Activated CD4-positive, alpha-beta T cell treated with anti-CD3 and anti-CD28 coated beads, Interleukin-2, Interleukin-6, amounts not matched to agents 100 ng/mL and 50 ng/mL, durations not matched to agents 16 hours and 8 hours (primary cell): ENCODE measurements around the gene HSPA2.
"Not testable (repeated sequence)": the region's sequence is repeated elsewhere in the genome, so short reads cannot be mapped to it uniquely, and the experiment has no call there.

Source experiments
- DNase-seq: peaks from one replicate; pipeline ENCODE4 v3.0.0-alpha.2; 2020

HSPA2 gene

DNA sequence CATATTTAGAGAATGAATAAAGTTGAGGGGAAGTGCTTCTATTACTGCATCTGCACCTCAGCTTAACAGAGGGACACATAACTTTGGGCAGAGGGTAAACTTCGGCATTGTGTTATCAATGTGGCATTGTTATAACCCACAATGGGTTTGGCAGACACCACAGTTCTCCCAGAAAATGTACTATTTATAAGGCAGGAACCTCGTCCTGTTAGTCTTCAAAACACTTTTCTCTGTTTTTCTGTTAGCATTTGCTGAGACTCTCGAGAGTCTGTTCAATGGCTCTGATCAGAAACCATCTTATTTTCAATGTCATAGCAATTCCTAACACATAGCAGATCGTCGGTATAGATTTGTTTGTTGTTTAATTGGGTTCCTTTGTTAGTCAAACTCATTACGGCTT lies 23.2 kb downstream of the HSPA2 start:
- no peak for DNase-seq

DNA sequence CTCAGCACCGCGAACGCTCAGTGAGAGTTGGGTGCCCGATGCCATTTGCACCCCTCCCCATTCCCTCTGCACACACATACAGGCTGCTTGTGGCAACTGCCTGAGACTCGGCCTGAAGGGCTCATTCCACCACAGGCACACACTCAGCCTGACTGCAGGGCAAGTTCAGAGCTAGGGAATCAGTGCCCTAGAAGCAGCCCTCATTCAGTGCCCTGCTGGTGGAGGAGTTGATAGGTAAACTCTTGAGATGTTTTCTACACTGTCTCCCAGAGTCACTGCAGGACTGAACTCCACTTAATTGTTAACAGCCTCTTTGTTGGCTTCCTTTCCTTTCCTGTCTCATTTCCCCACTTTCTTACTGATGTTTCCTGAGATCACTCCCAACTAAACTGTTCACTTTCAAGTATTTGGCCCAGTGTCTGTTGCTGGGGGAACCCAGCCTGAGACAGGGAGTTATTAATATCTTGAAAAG lies 26.1 kb downstream of the HSPA2 start:
- no peak for DNase-seq

DNA sequence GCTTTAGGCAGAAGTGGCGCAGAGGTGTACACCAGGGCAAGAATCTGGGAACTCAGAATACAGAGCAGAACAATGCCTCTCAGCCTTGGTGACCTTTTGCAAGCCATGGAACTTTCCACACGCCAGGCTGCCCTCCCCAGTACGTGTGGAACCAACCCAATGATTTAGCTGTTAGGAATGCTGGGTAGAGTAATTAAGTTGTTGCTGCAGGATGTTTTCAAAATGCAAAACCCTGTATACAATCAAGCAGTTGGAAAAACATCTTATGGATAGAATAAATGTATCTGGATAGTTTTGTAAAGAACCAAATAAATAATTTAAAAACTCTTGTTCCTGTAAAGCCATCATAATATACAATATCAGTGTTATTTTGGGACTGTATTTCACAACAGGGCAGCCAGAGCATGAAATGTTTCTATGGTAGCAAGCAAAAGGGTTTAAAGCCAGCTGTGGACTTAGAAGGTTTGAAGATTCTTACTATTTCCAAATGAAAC lies 28.6 kb downstream of the HSPA2 start:
- no peak for DNase-seq

DNA sequence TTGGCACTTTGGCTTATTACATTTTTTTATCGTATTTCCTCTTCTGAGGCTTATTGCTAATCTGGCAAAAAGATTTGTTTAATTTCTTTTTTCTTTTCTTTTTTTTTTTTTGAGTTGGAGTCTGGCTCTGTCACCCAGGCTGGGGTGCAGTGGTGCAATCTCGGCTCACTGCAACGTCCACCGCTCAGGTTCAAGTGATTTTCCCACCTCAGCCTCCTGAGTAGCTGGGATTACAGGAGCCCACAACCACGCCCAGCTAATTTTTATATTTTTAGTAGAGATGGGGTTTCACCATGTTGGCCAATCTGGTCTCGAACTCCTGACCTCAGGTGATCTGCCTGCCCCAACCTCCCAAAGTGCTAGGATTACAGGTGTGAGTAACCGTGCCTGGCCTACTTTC lies 29.1 kb downstream of the HSPA2 start:
- not testable (repeated sequence) for DNase-seq

DNA sequence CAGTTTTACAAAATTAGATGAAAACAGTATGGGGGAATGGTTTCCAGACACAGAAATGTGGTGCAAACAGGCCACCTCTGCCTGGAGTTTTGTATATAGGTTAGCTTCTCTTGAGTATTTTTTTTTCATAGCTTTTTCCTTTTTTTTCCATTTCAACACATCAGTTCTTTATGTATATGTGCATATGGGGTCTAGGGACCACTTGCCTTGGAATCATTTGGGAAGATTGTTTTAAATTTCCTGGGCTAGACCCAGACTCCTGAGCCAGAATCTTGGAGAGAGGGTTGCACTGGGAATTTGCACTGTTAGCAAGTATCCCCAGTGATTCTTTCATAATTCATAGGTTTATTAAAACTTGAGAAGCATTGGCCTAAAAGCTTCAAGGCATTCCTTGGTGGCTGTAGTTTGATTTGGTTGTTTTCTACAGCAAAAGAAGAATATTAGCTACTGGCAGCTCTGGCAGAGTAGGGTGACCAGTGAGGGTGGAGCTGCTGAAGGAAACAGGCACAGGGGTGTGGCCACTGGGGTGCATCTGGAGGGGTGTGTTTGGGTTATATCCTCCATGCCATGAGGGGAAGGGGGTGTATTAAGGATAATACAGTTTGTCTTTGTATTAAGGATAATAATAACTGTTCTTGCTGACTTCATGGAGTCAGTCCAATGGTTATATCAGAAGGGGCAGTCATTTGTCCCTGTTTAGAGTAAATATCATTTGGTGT lies 32.0 kb downstream of the HSPA2 start:
- no peak for DNase-seq

DNA sequence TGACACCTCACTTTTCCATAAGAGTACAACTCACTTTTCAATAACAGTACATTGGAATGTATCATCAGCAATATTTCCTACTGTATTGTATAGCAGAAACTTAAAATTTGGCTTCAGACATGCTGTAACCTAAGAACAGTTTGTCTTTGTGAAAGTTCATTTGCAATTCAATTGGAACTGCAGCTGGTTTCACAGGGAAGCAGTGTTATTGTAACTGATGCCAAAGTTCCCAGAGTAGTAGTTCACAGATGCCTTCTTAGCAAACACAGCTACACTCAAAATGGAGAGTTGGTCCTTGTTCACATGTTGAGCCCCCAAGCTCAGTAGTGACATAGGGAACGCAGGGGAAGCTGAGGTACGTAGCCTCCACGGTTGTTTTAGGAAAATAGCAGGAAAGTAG lies 32.6 kb downstream of the HSPA2 start:
- no peak for DNase-seq

DNA sequence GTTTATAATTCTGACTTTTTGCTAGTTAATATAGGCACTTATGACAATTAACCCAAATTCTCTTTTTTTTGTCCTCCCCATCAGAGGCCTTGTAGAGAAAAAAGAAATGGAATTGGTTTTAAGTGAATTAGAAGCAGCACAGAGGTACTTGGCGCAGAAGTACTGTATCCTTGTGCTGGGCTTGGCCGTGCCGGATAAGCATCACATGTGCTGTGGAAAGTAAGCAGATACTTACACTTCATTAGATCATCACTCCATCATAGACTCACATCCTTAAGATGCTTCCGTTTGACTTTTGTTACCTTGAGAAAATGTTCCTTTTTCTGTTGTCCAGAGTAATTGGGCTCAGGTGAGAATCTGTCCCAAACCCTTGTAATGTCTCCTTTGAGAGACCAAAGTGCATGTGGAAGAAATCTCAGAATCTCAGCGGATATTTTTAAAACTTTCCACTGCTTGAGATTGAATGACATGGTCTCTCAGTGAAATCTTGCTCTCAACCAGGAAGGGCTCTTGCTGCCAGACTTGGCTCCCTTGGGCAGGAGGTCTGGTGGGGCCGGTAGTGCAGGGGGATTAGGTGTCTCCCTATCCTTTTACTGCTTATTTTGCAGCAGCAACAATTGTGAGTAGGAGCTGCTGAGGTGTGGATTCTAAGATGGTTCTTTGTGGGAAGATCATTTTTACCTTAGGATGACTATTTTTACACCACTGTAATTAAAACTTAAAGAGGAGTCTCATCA lies 34.0 kb downstream of the HSPA2 start:
- DNase-seq = no peak

DNA sequence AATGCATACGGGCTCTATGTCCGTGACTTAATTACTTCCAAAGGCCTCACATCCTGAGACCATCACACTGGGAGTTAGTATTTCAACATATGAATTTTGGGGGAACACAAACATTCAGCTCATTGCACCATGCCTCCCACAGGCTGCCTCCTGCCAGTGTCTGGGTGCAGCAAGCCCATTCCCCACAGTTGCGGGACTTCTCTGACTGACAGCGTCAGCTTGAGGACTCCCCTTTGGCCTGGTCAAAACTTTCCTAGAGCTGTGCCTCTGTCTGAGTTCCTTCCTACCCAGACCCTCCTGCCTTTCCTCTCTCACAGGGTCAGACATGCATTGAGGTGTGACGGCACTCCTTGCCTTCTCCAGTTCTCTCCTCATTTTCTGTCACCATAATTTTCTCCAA lies 36.7 kb downstream of the HSPA2 start:
- no peak for DNase-seq

DNA sequence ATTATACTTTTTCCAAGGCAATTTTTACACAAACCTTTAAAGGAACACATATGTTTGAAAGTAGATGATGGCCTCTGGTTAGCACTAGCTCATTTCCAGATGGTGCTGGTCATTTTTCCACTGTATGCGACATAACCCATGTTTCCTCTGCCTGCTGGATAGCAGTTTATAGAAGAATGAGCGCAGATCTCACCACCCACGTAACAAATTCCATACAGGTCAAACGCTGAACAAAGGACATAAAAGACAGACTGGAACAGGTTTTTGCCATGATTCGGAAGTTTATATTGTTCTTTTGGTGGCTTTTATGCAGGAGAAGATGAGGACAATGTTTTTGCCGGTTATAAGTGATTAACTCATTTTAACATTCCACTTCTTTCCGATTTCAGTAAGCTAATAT lies 39.9 kb downstream of the HSPA2 start:
- no peak for DNase-seq

DNA sequence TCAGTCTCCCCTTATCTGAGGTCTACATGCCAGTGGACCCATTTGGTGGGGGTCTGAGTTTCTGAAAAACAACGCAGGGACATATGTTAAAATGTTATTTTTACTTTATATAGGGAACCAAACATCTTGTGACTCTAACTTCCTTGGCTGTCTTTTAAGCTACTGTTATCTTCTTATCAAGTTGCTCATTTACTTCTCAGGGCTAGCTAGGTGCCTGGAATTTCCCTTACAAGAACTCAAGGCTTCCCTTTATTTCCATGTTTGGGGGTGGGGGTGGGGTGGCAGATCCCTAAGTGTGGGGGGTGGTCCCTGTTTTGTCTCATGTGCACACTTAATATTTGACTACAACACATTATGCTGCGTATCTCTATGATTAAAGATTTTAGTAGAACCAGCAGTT lies 40.8 kb downstream of the HSPA2 start:
- DNase-seq = no peak

DNA sequence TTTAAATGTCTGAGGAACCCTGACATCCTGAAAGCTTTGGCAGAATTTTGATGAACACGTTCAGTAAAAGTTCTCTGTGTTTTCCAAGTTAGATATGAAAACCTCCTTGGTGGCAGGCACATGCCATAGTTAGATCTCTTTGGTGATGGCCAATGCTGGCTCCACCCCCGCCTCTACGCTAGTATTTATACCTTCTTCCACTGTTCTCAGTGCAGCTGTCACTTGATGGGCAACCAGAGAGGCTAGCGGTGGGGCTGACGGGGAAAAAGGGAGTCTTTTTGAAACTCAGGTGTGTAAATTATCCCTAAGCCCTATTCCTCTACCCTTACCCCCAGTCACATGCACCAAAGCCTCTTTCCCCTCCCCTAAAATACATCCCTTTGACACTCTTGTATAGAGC lies 41.3 kb downstream of the HSPA2 start:
- no peak for DNase-seq

DNA sequence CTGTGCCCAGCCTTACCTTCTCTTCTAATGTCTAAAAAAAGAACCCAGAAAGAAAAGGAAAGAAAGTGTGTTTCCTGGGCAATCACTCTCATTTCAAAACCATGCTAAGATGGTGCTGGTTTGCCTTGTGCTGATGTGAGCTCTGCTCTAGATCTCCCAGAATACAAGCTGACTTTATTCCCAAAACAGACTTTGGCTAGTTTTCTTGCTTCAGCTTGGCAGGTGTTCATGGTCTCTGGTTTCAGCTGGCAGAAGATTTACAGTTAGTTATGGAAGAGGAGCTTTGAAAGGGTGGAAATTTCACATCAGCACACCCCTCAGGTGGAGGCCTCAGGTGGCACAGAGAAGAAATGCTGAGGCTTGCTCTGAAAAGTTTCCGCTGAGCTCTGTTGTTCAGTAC lies 43.6 kb downstream of the HSPA2 start:
- DNase-seq = no peak

DNA sequence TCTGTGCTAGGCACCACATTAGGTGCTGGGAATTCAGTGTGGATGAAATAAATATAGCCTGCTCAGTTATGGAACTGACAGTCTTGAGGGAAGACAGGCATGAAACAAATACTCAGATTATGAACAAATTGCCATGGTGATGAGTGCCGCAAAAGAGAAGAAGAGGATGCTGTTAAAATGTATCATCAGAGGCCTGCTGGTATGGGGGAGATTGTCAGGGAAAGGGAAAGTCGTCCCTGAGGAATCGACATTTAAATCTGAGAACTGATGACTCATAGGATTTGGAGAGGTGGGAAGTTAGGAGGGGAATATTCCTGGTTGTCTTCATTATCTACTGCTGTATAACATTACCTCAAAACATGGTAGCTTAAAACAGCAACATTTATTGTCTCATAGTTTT lies 51.3 kb downstream of the HSPA2 start:
- no peak for DNase-seq
